Measurements from ENCODE around the gene LRCH1. TPM values are rescaled to one million over a fixed set of nuclear protein-coding genes. Genes with fewer than 3 reads are reported as not detected.
"Not testable (repeated sequence)": the region's sequence is repeated elsewhere in the genome, so short reads cannot be mapped to it uniquely, and the experiment has no call there.

Gene LRCH1
- total and polyA plus RNA-seq, 10 of the 15 experiments (the other 5 are each of a cell fraction or from before 2014, with no cell fraction given), result 5.3 to 48.9 (median 14.4) TPM

GRCh38 chr13:46516599-46517338, 36.2 kb upstream of the LRCH1 start:
- ATAC-seq, result no peak

GRCh38 chr13:46517748-46518147, 35.2 kb upstream of the LRCH1 start:
- H3K79me2 ChIP-seq (ENCODE audit: control insufficient read depth, insufficient read depth, low read length); FAIRE-seq; BruUV-seq (replicated peaks); H3K36me3 ChIP-seq (ENCODE audit: control insufficient read depth in 2 of 2, insufficient read depth in 2 of 2, low read length in 1 of 2); H3K27me3 ChIP-seq (replicated peaks in 1 of 2; ENCODE audit: control insufficient read depth in 2 of 2, insufficient read depth in 2 of 2, low read length in 1 of 2); H3K9ac ChIP-seq (ENCODE audit: control insufficient read depth, insufficient read depth, low read length); H3K4me1 ChIP-seq (ENCODE audit: control insufficient read depth, insufficient read depth, low read length); H3K4me3 ChIP-seq; H3K4me2 ChIP-seq (ENCODE audit: control insufficient read depth, insufficient read depth); H4K20me1 ChIP-seq (ENCODE audit: control insufficient read depth, insufficient read depth); POLR2A ChIA-PET; RAD21 ChIA-PET (ENCODE audit: unreplicated experiment); intact Hi-C loops (cut with micrococcal nuclease; ENCODE audit: unreplicated experiment); in situ Hi-C loops (cut with MboI); DNase-seq (ENCODE audit: low read depth, low spot score); SMC1A ChIA-PET (ENCODE audit: uncharacterized antibody, unreplicated experiment); H3K27ac ChIP-seq (ENCODE audit: control insufficient read depth, insufficient read depth); H3K9me3 ChIP-seq (replicated peaks; ENCODE audit: control insufficient read depth, insufficient read depth, low read length); ATAC-seq; H2AFZ ChIP-seq (ENCODE audit: control insufficient read depth, low read depth, low read length): not testable (repeated sequence)
- CTCF ChIA-PET, result interaction anchor here (0.8 kb wide), 1 partner anchor 16 kb away, joined by 3 read pairs; no protein-coding TSS in a partner anchor
- WGBS (ENCODE audit: insufficient coverage, insufficient replicate concordance, low lambda C conversion rate, missing lambda C conversion rate), result 21% methylated on average over 5 of the region's 5 CpGs

More at GRCh38 chr13:46516599-46517338, 36.2 kb upstream of the LRCH1 start:
- no peak for DNase-seq (ENCODE audit: low read depth, low spot score)
- H3K9ac ChIP-seq (ENCODE audit: control insufficient read depth, insufficient read depth, low read length), result no peak overlapping the region
- ChIA-PET RAD21 (ENCODE audit: unreplicated experiment) (no interaction called here), SMC1A (ENCODE audit: uncharacterized antibody, unreplicated experiment) (interaction anchor here (1.0 kb wide), 1 partner anchor 9 kb away, joined by 3 read pairs; no protein-coding TSS in a partner anchor), POLR2A (no interaction called here), CTCF (interaction anchor here (0.8 to 0.9 kb wide), 2 partner anchors 15 to 23 kb away, joined by 3 to 5 read pairs; no protein-coding TSS in a partner anchor)
- H3K4me1 ChIP-seq (ENCODE audit: control insufficient read depth, insufficient read depth, low read length), result no peaks in the 10 kb centered on the region
- in situ Hi-C loops (cut with MboI) (no loop called here), intact Hi-C loops (cut with micrococcal nuclease; ENCODE audit: unreplicated experiment) (no loop called here)
- H3K9me3 ChIP-seq (replicated peaks; ENCODE audit: control insufficient read depth, insufficient read depth, low read length), result no peaks in the 10 kb centered on the region; the same call in 2 of the 3 replicates
- H2AFZ ChIP-seq (ENCODE audit: control insufficient read depth, low read depth, low read length), result no peak overlapping the region
- no peaks in the 10 kb centered on the region for H4K20me1 ChIP-seq (ENCODE audit: control insufficient read depth, insufficient read depth)
- H3K27ac ChIP-seq (ENCODE audit: control insufficient read depth, insufficient read depth), result no peak overlapping the region
- no peaks in the 10 kb centered on the region for H3K36me3 ChIP-seq (ENCODE audit: control insufficient read depth in 2 of 2, insufficient read depth in 2 of 2, low read length in 1 of 2)
- no TSS peak for BruUV-seq (replicated peaks)
- TF ChIP-seq CHD2 (IDR thresholded peaks at IDR 0.05; ENCODE audit: borderline replicate concordance, low read depth, low read length) (no peak), FOXK2 (IDR thresholded peaks at IDR 0.05) (no peak), ESRRA (IDR thresholded peaks at IDR 0.05; ENCODE audit: low read length) (no peak), TBL1XR1 (IDR thresholded peaks at IDR 0.05; ENCODE audit: low read depth, low read length) (no peak), ZBTB4 (CRISPR knock-in tag; IDR thresholded peaks at IDR 0.05) (no peak), SREBF2 (IDR thresholded peaks at IDR 0.05; ENCODE audit: low read length) (no peak), SP1 (IDR thresholded peaks at IDR 0.05; ENCODE audit: low read depth, low read length) (no peak), CREB1 (IDR thresholded peaks at IDR 0.05; ENCODE audit: low read depth) (no peak), SMAD1 (IDR thresholded peaks at IDR 0.05; ENCODE audit: low read depth, partially characterized antibody) (no peak), FOXM1 (IDR thresholded peaks at IDR 0.05; ENCODE audit: low read depth, low read length) (no peak)
- H3K4me3 ChIP-seq, result no peak overlapping the region
- no peaks in the 10 kb centered on the region for H3K79me2 ChIP-seq (ENCODE audit: control insufficient read depth, insufficient read depth, low read length)
- 40% methylated on average over 4 of the region's 4 CpGs for WGBS (ENCODE audit: insufficient coverage, insufficient replicate concordance, low lambda C conversion rate, missing lambda C conversion rate)
- FAIRE-seq, result no peak
- no peak overlapping the region for H3K4me2 ChIP-seq (ENCODE audit: control insufficient read depth, insufficient read depth)
- H3K27me3 ChIP-seq (replicated peaks in 1 of 2; ENCODE audit: control insufficient read depth in 2 of 2, insufficient read depth in 2 of 2, low read length in 1 of 2), result no peaks in the 10 kb centered on the region; a peak in 1 of 4 replicates

Data from GM12878 (cell line).